ENCODE measurements around the gene ACTR3C. TPM values are rescaled to one million over a fixed set of nuclear protein-coding genes. Genes with fewer than 3 reads are reported as not detected.

The ACTR3C gene
- total RNA-seq, 1 experiment from 2014 or later, result 2.2 TPM

GRCh38 chr7:150351587-150352194 is 28.3 kb upstream of the ACTR3C start:
- no peaks in the 10 kb centered on the region for H3K79me1 ChIP-seq (ENCODE audit: insufficient read depth, low read depth, low read length, poor library complexity, severe bottlenecking)
- H3K27ac Mint-ChIP-seq, result no peak overlapping the region
- no peak overlapping the region for H3K27ac ChIP-seq (ENCODE audit: insufficient read length, low read depth, low read length)
- H3K79me2 ChIP-seq (ENCODE audit: insufficient read depth, low read length), result no peaks in the 10 kb centered on the region
- H3K36me3 Mint-ChIP-seq (ENCODE audit: insufficient read depth in 1 of 3, low read depth in 3 of 3), result peaks cover 0 to 5% (median 4%) of the 10 kb centered on the region in 3 experiments; a peak in 2 of 7 replicates
- H3K23ac ChIP-seq (ENCODE audit: insufficient read length, low read depth, low read length), result no peak overlapping the region
- no peak overlapping the region for H3T11ph ChIP-seq (ENCODE audit: low read length)
- H4K5ac ChIP-seq (ENCODE audit: insufficient read length, low read depth, low read length), result no peak overlapping the region
- H2BK15ac ChIP-seq (ENCODE audit: low read depth, low read length), result no peak overlapping the region
- H4K8ac ChIP-seq (replicated peaks; ENCODE audit: insufficient read length, low read depth, low read length), result no peak overlapping the region
- H3K56ac ChIP-seq (ENCODE audit: insufficient read length, low read depth, low read length), result no peak overlapping the region
- no peaks in the 10 kb centered on the region for H3K27me3 ChIP-seq (ENCODE audit: insufficient read depth, low read length)
- no peak overlapping the region for H2AK5ac ChIP-seq (ENCODE audit: insufficient read length, low read length)
- no peak overlapping the region for H2BK5ac ChIP-seq (ENCODE audit: insufficient read length, low read length)
- no peak overlapping the region for H3K14ac ChIP-seq (ENCODE audit: insufficient read depth, low read length)
- no peaks in the 10 kb centered on the region for H4K20me1 ChIP-seq (ENCODE audit: control insufficient read depth, insufficient read depth, insufficient read length)
- no peak overlapping the region for H3K9ac ChIP-seq (ENCODE audit: extremely low read depth, insufficient read length, low read length)
- H2AFZ ChIP-seq (ENCODE audit: low read length), result no peak overlapping the region
- no CpG with 5 or more reads among the region's 8 CpGs for WGBS (ENCODE audit: extremely low coverage, insufficient read length, low lambda C conversion rate)
- peaks cover 2% of the 10 kb centered on the region for H3K27me3 Mint-ChIP-seq (ENCODE audit: low read depth)
- H3K4me2 ChIP-seq (ENCODE audit: insufficient read depth, insufficient read length, low read length), result no peak overlapping the region
- H4K91ac ChIP-seq (ENCODE audit: insufficient read length, low read depth, low read length), result no peak overlapping the region
- no peak; the same call in 2 of the 3 replicates for TF ChIP-seq CTCF (conservative IDR thresholded peaks at IDR 0.05)
- H3K9me3 ChIP-seq (ENCODE audit: control insufficient read depth, low read depth, low read length), result no peaks in the 10 kb centered on the region
- peaks cover 2 to 3% of the 10 kb centered on the region in 2 experiments; a peak in 2 of 4 replicates for H3K4me1 Mint-ChIP-seq
- no peak overlapping the region for H3K4me3 Mint-ChIP-seq
- no peak overlapping the region for H2BK20ac ChIP-seq (ENCODE audit: low read depth, low read length, poor library complexity, severe bottlenecking)
- no peak overlapping the region for H3K18ac ChIP-seq (ENCODE audit: insufficient read length, low read depth, low read length)
- no peak for DNase-seq
- no peak overlapping the region for H2BK120ac ChIP-seq (ENCODE audit: low read depth, low read length, poor library complexity, severe bottlenecking)
- H3K4me1 ChIP-seq (ENCODE audit: insufficient read depth, low read length), result no peaks in the 10 kb centered on the region
- H2BK12ac ChIP-seq (ENCODE audit: insufficient read length, low read depth, low read length), result no peak overlapping the region
- H3K4ac ChIP-seq (ENCODE audit: low read depth, low read length), result no peak overlapping the region
- H3K9me3 Mint-ChIP-seq, result peaks cover 2 to 5% of the 10 kb centered on the region in 2 experiments; a peak in 3 of 5 replicates
- no peaks in the 10 kb centered on the region for H3K23me2 ChIP-seq (ENCODE audit: insufficient read length, low read depth, low read length, poor library complexity, severe bottlenecking)

Measured in H9 (cell line).